Measurements from ENCODE around the gene NARS2.

DNA sequence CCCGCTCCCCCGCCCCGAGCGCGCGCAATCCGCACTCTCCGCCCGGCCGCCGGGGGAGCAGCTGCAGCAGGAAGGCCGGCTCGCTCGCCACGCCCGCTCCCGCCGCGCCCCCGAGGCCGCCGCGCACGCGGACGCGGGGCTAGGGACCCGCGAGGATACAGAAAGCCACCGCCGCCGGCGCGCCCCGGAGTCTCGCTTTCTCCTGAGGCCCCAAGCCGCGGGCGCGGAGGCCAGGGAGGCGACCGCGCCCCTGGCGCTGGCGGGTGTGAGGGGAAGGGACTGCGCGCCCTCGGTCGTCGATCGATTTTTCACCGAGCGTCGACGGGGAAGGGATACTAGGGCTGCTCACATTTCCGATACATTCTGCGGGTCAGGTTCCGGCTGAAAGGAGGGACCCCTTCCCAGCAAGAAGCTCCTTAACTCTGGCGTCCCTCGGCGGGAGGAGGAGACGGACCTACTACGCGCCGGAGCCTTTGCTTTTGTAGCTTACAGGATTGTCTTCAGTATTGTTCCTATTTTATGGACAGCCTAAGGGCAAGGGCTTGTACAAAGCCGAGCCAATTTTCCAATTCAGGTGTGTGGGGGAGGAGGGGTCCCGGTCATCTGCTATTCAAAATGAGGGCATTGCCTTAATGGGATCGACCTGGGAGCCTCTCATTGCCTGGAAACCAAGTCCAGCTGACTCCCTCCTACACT lies 156.6 kb downstream of the NARS2 start:
- peak; percentile 59 for TF ChIP-seq POLR2A (IDR thresholded peaks at IDR 0.05; ENCODE audit: low read length)
- no peak for TF ChIP-seq GATA1 (IDR thresholded peaks at IDR 0.05; ENCODE audit: low read depth, low read length)
